Suppressor macrophage treated with lipopolysaccharide for 1 hour (primary cell): ENCODE measurements around the gene TMEM131.
"Not testable (repeated sequence)": the region's sequence is repeated elsewhere in the genome, so short reads cannot be mapped to it uniquely, and the experiment has no call there.

Experiments
- DNase-seq, 3 donors: peaks; one replicate each; pipeline ENCODE4 v3.0.0-alpha.2; 2020 to 2022

Gene TMEM131

GRCh38 chr2:97717613-97717995, 278.1 kb downstream of the TMEM131 start:
- no peak for DNase-seq

DNA sequence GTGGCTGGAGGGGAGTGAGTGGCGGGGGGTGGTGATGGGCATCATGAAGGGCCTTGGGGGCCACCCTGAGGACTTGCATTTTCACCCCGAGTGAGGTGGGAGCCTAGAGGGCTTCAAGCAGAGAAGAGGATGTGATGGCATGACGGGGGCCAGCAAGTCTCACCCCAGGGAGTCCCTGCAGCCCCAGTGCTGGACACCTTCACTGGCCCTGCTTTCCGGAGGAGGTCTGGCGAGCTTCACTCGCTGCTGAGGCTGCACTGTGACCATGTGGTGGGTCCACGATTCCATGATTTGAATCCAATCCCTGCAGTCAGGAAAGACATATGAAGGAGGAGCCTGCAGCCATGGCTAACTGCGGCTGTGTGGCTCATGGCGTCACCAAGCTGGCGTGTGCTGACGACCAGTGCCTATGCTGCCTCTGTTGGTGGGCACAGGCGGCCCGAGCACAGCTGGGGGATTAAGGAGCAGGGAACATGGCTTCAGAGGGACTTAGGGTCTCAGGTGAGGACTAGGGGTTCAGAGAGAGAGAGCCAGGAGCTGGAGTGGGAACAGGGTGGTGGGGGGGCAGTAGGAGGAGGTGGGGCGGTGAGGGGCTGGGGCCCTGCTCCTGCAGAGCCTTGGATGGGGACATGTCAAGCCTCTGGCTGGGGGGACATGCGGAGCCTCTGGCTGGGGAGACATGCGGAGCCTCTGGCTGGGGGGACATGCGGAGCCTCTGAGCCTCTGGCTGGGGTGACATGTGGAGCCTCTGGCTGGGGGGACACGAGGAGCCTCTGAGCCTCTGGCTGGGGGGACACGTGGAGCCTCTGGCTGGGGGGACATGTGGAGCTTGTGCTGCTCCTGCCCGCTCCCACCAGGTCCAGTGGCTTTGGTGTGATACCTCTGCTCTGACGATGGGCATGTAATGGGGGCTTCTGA, 278.8 kb downstream of the TMEM131 start:
- no peak for DNase-seq

GRCh38 chr2:97715951-97716694, 279.6 kb downstream of the TMEM131 start:
- no peak for DNase-seq

DNA sequence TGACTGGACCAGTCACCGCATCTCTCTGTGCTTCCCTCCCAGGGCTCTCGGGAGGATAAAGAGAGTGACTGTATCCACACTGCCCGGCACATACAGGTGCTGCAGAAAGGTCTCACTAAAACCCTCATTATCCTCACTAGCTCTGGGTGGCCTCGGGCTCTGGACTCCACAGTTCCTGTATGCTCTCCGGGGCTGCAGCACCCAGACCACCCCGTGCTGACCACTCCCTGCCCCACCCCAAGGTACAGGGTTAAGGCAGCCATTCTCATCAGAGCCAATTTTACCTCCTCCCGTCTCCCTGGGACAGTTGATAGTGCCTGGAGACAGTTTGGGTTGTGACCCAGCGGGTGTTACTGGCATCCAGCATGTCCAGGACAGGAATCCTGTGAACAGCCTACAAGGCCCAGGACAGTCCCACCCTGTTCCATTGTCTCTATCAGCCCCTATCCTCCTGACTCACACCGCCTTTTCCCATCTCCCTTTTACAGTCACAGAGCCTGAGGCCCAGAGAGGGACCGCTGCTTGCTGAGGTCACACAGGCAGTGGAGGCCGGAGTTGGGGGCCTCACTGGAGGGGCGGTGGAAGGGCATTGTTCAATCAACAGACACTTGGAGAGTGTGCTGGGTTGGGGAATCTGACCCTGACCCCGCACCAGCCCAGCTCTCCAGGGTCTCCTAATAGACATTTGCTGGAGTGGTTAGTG, 280.6 kb downstream of the TMEM131 start:
- DNase-seq: no peak

DNA sequence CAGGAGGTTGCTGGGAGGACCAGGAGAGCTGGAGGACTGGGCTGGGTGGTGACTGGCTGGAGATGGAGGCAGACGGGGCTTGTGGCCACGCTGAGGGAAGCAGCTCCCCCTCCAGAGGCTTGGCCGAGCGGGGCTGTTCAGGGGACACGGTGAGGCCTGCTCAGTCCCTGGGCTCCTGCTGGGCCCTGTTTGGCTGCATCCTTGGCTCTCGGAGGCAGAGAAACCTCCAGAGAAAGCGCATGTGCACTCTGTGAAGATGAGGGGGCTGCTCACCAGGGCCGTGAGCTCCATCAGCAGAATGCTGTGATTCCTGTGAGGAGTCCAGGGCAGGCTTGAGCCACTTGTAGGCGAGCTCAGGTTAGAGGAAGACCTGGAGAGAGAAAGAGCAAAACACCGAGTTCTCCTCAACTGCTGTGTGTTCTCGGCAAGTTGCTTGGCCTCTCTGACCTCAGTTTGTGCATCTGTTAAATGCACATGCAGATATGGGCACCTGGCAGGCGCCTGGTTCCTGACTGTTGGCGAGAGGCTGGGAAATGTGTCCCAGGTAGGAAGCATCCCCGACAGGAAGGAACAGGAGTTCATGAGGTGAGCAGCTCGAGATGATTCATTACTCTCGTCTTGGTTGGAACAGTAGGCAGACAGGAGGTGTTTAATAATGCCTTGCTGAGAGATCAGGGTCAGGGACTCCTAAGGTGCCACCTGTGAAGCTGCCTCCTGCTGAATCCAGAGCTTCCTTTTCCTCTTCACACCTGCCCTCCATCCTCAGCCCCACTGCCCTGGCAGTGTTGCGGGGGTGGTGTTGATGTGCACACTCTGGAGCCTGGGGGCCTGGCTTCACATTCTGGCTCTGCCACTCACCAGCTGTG, 281.4 kb downstream of the TMEM131 start:
- no peak for DNase-seq

GRCh38 chr2:97713296-97714083, 282.3 kb downstream of the TMEM131 start, which contains the start of gene ZAP70:
Gene ZAP70, plus strand, starts transcription at chr2:97713576. Its CDS starts 10,461 bp downstream, at chr2:97724037.
- no peak for DNase-seq

DNA sequence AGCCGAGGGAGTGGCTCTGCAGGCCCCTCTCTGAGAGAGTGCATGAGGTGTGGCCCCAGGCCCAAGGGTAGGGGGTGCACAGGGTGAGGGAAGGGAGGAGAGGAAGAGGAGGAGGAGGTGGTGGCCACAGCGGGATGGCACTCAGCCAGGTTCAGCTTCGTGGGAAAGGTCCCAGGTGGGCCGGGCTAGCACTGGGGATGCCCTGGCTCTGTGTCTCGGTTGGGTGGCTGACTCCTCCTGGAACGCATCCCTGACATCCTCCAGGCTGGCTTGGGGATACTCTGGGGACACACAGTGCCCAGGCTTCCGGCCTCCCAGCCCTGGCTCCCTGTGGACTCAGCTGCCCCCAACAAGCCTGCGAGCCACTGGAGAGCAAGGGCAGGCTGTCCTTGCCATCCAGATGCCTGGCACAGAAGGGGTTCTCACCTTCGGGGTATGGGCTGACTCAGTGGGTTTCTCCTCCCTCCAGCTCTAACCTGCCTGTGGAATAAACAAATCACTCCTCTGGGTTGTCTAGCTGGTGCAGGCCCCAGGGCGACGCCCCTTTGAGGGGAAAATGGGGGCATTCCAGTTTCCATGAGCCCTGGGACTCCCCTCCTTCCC, 283.0 kb downstream of the TMEM131 start:
- no peak for DNase-seq

- not testable (repeated sequence) for DNase-seq
Observed at GRCh38 chr2:97712175-97712574, 283.6 kb downstream of the TMEM131 start.

DNA sequence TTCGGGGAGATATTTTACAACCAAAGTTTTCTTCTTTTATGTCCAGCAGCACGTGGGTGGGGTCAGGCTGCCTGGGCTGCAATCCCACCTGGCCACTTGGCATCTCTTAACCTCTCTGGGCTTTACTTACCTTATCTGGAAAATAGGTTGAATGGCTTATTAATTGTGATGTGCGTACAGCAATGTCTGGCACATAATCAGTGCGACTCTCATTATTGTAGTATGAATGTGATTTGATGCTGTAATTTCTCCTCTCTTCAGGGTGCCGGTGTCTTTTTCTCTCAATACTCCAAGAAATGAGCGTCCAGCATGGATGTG, 284.4 kb downstream of the TMEM131 start:
- DNase-seq: no peak

GRCh38 chr2:97708608-97709007, 287.1 kb downstream of the TMEM131 start:
- no peak for DNase-seq

DNA sequence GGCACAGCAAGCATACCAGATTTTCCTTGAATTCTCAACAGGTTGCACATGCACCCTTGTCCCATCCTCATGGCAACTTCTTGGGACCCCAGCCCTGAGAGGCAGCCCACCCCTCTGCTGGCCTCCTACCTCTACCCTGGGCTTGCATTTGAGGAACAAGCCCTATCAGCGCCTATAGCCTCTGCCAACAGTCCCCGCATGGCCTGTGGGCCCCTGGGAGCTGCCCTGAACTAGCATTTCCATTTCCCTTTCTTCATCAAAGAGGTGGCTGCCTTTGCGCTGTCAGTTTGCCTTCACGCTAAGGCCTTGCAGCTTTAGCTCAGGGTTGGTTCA, 287.7 kb downstream of the TMEM131 start:
- DNase-seq: no peak

GRCh38 chr2:97707362-97708047, 288.2 kb downstream of the TMEM131 start:
- no peak for DNase-seq

- DNase-seq: no peak
Observed at GRCh38 chr2:97706708-97707345, 288.9 kb downstream of the TMEM131 start.
